ENCODE results near the gene TULP4.
"Not testable (repeated sequence)": the region's sequence is repeated elsewhere in the genome, so short reads cannot be mapped to it uniquely, and the experiment has no call there.

TULP4 gene

DNA sequence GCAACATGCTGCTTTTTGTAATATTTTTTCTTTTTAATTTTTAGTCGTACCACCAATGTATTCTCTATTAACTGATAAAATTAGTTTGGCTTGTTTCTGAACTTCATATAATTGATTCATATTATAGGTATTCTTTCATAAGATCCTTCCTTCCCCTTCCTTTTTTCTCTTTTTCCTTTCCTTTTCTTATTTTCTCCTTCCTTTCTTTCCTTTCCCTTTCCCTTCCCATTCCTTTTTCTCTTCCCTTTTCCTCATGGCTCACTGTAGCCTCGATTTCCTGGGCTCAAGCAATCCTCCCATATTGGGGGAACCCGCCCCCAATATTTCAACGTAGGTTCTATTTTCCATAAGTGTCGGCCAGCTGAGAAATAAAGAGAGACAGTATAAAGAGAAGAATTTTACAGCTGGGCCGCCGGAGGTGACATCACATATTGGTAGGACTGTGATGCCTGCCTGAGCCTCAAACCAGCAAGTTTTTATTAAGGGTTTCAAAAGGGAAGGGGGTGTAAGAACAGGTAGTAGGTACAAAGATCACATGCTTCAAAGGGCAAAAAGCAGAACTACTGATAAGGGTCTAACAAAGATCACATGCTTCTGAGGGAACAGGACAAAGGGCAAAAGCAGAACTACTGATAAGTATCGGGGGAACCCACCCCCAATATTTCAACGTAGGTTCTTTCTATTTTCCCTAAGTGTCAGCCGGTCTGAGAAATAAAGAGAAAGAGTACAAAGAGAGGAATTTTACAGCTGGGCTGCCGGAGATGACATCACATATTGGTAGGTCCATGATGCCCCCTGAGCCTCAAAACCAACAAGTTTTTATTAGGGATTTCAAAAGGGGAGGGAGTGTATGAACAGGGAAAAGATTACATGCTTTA, 16.1 kb upstream of the TULP4 start:
- DNase-seq, result not testable (repeated sequence)

DNA sequence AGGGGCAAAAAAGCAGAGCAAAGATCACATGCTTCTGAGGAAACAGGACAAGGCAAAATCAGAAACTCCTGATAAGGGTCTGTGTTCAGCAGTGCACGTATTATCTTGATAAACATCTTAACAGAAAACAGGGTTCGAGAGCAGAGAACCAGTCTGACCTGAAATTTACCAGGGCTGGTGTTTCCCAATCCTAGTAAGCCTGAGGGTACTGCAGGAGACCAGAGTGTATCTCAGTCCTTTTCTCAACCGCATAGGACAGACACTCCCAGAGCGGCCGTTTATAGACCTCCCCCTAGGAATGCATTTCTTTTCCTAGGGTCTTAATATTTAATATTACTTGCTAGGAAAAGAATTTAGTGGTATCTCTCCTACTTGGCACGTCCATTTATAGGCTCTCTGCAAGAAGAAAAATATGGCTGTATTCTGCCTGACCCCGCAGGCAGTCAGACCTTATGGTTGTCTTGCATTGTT, 15.4 kb upstream of the TULP4 start:
- DNase-seq, result not testable (repeated sequence)

DNA sequence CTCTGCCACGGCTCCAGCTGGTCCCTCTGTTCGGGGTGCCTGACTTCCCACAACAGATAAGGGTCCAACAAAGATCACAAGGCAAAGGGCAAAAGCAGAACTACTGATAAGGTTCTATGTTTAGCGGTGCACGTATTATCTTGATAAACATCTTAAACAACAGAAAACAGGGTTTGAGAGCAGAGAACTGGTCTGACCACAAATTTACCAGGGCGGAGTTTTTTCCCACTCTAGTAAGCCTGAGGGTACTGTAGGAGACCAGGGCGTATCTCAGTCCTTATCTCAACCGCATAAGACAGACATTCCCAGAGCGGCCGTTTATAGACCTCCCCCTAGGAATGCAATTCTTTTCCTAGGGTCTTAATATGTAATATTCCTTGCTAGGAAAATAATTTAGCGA, 14.6 kb upstream of the TULP4 start:
- DNase-seq, result not testable (repeated sequence)

DNA sequence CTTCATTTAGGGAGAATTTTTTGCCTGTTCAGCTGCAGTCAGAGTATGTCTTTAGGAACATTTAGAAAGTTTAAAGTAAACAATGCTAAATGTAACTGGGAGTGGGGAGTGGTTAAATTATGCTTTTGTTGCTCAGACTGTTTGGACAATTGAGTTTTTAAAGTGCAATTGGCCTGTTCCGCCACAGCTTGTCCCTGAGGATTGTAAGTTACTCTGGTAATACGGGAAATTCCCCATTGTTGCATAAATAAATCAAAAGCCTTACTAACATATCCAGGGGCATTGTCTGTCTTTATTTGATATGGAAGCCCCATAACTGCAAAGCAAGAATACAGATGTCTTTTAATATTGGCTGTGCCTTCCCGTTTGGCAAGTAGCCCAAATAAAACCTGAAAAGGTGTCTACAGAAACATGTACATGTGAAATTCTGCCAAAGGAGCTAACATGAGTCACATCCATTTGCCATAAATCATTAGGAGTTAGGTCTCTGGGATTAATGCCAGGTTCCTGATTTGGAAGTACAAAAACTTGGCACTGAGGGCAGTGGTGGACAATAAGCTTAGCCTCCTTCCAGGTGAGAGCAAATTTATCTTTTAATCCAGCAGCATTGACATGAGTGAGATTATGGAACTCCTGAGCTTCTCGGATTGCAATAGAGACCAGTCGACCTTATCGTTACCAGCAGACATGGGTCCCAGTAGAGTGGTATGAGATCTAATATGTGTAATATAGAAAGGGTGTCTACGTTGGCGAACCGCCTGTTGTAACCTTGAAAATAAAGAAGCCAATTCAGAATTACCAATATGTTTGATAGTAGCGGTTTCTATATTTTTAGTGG, 11.7 kb upstream of the TULP4 start:
- not testable (repeated sequence) for DNase-seq

DNA sequence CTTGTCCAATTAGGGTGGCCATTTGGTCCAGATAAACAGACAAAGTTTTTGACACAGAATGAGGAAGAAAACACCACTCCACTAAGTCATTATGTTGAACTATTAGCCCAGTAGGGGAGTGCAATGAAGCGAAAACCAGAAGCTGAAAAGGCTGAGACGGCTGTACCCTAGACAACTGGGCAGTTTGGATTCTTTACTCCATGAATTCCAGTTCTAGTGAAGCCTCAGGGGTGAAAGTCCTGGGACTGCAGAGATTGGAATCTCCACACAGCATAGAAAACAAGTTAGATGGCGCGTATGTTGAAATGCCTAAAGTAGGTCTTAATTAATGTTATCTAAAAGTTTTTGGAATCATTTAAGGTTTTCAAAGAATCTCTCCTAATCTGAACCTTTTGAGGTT, 10.7 kb upstream of the TULP4 start:
- DNase-seq, result not testable (repeated sequence)

DNA sequence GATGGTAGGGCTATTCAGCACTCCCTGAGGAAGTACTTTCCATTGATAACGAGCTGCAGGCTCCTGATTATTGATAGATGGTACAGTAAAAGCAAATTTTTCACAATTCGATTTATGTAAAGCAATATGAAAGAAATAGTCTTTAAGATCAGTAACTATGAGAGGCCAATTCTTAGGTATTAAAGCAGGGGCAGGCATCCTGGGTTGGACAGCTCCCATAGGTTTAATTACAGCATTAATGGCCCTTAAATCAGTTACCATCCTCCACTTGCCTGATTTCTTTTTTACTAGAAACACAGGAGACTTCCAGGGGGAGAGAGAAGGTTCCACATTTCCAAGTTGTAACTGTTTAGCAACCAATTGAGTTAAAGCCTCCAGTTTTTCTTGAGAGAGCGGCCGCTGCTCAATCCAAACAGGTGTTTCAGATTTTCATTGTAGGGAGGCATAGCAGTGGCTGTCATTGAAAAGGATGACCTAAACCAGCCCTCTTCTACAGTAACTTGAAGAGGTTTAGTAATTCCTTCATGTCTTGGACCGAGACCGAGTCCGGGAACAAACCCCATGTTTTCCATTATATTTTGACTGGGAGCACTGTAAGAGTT, 10.0 kb upstream of the TULP4 start:
- not testable (repeated sequence) for DNase-seq

DNA sequence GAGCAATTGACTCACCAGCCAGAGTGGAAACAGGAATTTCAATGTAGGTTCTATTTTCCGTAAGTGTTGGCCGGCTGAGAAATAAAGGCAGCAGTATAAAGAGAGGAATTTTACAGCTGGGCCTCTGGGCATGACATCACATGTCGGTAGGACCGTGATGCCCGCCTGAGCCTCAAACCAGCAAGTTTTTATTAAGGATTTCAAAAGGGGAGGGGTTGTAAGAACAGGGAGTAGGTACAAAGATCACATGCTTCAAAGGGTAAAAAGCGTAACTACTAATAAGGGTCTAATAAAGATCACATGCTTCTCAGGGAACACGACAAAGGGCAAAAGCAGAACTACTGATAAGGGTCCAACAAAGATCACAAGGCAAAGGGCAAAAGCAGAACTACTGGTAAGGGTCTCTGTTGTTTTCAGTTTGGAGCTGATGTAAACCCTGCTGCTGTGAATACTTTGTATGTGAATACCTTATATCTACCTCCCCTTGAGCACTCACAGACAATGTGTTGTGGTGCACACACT, 9.0 kb upstream of the TULP4 start:
- no peak for DNase-seq

DNA sequence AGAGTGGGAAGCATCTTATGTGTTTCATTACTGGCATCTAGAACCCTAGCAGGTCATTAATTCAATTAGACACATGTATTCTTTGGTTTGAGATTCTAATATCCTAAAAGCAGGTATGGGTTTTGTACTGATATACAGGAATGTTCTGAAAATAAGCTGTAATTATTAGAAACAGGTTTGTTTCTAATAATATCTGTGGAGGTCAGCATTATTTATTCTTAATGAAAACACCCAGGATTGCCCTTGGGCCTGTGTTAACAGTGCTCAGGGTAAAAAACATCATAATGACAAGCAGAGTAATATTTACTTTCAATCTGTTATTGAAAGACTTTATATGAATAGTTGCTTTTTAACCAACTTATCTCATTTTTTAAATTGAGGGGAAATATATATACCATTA, 8.0 kb upstream of the TULP4 start:
- DNase-seq, result no peak

DNA sequence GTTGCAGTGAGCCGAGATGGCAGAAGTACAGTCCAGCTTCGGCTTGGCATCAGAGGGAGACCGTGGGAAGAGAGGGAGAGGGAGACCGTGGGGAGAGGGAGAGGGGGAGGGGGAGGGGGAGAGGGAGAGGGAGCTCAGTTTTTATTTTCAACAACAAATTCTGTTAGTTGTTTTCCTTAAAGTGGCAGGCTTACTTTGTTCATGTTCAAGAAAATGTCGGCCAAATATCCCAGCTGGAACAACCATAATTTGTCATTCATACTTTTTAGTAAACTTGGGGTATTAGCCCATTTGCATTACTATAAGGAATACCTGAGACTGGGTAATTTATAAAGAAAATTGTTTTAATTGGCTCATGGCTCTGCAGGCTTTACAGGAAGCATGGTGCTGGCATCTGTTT, 2.5 kb upstream of the TULP4 start:
- no peak for DNase-seq

DNA sequence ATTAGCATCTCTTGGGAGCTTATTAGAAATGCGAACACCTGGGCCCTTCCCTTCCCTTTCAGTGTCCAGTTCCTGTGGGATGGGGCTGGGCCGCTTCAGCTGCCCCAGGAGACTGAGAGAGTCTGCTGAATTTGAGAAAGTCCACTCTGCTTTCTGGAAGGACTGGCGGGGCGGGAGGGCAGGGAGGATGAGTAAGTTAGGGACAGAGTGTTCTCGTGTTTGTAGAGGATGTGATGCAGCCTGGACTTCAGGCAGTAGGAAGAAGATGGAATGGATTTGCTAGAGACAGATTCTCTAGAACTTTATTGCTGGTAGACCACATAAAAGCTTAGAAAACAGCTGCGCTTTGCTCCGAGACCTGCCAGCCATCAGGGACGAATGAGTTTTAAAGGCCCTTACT, 1.1 kb upstream of the TULP4 start:
- DNase-seq, result no peak

DNA sequence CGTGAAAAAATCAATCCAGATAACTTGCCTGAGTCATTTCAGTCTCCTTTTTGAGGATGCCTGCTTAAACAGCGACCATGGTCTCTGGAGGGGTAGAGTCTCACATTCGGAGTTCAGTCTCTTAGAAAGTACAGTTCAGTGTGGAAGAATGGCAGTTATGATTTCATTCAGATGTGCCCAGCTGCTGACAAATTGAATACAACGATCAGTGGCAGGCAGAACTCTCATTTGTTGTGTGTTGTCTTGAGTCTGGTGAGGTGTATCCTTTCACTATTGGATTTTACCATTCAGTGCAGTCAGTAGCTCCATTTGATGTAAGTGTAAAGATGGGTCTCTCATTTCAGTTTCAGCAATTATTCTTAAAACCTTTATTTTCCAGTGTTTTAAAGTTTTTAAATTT, 639 bp upstream of the TULP4 start:
- DNase-seq, result no peak

DNA sequence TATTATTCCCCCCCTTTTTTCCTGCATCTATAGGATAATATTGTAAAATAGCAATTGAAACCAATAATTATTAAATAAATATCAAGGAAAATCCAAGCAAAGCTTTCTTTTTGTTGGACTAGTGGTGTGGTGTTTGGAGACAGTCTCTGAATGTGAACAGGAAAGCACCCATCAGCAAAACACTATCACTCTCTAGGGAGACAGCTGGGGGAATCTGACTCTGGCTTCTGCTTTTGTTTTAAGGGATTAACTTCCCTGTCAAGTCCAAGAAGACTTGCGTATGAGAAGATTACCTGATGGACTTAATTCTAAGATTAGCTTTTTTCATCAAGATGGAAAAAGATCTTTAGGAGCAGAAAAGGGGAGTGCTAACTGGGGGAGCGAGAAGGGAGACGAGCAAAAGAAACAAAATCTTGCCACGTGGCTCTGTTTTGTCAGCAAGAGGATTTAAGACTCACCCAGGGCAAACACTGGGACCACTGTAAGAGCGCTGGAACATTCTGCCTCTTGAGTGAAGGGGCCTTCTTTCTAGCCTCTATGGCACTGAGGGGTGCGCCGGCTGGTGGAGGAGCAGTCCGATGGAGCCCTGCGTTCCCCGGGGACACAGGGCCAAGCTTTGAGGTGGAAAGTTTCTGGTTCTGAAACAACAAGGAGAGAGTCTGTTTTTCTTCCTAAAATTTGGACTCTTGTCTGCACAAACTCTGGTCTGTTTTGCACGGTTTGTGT, 570 bp downstream of the TULP4 start:
- DNase-seq, result no peak

DNA sequence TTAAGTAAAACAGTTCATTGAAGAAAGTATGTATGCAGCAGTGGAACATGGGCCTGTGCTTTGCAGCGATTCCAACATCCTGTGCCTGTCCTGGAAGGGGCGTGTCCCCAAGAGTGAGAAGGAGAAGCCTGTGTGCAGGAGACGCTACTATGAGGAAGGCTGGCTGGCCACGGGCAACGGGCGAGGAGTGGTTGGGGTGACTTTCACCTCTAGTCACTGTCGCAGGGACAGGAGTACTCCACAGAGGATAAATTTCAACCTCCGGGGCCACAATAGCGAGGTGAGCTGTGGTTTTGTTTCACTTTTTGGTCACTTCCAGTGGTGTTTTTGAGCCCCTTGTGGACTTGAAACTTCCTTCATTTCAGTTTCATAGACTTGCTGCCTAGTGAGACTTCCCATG, 1.7 kb downstream of the TULP4 start:
- DNase-seq, result no peak

DNA sequence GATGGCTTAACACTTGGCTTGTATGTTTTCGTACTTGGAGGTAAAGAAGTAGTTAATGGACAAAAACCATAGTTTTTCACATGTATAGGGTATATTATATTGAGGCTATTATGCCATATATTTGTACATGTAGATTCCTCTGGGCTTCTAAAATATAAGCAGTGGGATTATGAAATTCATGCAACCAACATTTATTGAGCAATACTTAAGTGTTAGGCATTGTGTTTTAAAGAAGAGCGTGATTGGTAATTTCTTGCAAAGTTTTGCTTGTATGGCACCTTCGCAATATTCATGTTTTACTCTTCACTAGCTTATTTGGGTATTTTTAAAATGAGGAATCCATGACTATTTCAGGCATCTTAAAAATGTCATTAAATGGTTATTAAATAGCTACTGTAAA, 2.5 kb downstream of the TULP4 start:
- DNase-seq, result no peak

DNA sequence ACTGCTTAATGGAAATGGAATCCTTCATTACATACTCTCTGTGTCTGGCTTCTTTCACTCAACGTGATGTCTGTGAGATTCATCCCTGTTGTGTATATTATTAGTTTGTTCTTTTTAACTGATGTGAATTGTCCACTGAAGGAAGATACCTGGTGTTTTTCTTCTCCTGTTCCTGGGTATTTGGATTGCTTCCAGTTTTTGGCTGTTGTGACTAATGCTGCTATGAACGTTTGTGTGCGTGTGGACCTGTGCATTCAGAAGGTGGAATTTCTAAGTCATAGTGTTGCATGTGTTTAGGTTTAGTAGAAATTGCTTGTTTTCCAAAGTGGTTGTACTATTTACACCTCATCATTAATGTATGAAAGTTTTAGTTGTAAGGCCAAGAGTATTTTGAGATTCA, 3.8 kb downstream of the TULP4 start:
- no peak for DNase-seq

DNA sequence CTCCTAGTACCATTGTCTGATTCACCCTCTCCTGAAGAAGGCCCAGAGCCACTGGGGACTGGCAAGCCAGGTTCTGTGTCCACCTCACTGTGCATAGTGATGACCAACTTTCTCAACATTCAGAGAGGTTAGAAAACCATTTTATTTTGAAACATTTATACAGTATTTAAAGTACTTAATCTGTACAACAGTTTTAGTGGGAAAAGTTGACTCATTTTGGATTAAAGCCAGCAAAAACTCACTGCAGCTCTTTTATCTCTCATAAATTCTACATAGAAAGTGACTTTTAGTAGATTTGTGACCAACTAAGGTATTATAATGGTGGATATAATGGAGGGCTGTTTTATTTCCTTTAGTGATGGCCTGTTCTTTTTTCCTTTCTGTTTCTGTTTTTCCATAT, 9.7 kb downstream of the TULP4 start:
- no peak for DNase-seq

DNA sequence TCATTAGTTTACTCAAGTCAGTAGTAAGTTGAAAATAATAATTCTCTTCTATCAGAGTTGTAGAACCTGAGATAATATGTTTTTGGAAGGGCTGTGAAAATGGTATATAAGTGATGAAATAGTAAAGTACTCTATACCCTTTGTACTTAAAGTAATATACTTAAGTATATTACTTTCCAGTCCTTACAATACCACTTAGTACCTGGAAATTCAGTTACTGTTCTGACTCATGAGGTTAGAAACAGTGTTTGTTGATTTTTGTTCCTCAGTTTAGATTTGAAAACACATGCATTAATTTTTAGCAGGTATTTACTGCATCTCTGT, 10.1 kb downstream of the TULP4 start:
- DNase-seq, result no peak

DNA sequence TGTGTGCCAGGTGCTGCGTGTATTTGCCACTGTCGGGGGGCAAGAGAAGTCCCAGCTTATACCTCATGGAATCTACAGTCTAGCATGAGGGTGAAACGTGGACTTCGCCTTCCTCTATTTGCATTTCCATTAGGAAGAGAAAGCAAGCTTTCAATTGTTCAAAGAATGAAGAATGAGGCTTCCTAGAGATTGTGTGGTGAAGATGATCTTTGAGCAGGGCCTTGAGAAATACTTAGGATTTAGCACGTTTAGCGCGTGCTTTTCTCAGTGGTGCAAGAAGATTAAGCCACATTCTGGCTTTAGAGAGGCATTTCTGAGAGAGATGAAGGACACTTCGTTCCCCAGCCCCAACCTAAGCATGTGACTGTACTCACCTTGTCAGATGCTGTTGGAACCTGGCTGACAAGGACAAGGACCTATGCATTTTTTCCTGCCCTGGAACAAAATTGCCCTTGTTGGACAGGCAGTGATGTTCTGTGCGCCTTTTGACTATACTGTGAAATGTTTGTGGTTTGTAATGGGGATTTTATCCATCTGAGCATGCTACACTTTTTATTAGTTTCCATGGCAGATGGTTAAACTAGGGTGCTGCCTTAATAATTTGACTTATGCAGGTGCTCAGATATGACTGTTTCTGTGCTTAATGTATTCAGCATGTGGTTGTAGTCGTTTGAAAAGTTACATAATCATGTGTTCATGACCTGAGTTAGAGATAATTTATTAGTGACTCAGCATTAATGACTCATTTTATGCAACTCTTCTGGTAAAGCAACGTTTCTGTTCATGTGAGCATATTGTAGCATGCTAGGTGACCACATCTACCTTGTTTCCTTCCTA, 10.7 kb downstream of the TULP4 start:
- no peak for DNase-seq

DNA sequence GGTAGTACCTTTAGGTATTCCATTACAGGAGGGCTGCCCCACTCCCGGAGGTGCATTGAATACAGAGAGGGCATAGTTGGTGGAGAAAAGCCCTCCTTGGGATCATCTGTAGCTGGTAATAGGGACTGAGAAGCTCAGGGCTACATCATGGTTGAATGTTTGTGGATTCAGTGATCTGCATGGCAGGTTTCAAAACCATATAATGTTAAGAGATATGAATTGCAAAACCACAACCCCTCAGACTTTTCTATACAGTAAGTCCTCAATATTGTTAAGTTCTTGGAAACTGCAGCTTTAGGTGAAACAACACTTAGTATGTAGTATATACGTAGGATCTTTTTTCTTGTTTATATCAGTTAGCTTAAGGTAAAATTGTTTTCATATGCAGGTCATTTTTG, 11.3 kb downstream of the TULP4 start:
- DNase-seq, result no peak

DNA sequence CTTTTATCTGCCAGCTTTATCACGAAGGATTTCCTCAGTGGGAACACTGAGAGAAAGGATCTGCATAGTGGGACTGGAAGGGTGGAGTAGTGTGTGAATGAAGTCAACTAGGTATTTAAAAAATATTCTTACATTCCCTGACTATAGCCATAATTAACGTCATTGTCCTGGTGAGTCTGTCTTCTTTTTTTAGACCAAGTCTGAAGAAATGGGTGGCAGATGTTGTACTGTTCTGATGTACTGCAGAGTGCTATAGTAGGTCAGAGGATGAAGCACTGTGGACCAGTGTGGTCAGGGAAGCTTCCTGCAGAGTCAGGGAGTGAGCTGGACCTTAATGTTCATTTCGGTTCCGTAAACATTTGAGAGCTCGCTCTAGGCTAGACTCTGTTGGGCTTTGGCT, 11.9 kb downstream of the TULP4 start:
- no peak for DNase-seq

DNA sequence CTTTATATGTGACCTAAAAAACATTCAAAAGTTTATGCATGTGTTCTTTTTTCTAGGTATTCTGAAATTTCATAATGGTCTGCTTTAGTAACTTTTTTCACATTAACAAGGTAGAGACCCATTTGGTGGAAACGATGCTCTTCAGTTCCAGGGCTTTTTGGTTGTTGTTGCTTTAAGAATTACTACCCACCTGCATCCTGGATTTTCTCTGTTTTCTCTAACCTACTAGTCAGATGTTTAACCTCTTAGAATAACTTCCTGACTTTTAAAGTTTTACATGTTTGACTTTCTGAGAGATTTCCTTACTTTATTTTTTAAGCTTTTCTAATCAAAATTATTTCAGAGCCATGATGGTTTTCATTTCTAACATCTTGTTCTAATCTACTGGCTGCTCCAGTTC, 14.9 kb downstream of the TULP4 start:
- DNase-seq, result no peak

DNA sequence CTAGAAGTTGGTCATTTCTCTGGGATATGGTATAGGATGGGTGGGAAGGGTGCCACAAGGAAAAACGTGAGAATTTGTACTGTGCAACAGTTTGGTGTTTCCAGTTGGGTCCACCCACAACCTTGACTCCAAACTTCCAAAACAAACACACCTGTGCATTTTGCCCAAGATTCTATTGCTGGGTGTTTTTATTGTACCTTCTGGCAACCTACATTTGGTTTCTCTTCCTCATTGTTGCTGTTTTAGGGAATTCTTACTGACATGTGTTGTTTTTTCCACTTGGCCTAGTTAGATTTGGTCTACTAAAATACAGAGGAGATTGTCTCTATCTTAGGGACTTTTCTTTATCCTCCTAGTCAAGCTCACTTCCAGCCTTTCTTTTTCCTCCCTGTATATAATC, 16.7 kb downstream of the TULP4 start:
- DNase-seq, result no peak
